OCI-LY3 (cell line): Measurements from ENCODE around the gene TAF1A.

Experiments
- CTCF ChIP-seq: fragments of 200-600, 300-600 bp; sonication (generic); IDR thresholded peaks from 2 replicates; pipeline ENCODE4 v1.5.1; 2014; ENCODE audit warnings: antibody characterized with exemption, low read length, low read depth
- EZH2phosphoT487 ChIP-seq: fragments of 200-600 bp; shearing (Covaris generic); IDR thresholded peaks from 2 replicates; pipeline ENCODE4 v1.6.1; 2018; ENCODE audit warnings: antibody characterized with exemption, mixed run types, low read depth

GRCh38 chr1:222601257-222601656 lies 11.5 kb upstream of the TAF1A start:
- TF ChIP-seq CTCF (no peak), EZH2phosphoT487 (no peak)
